GM23338 (cell line): ENCODE measurements around the gene SLC25A29. TPM values are rescaled to one million over a fixed set of nuclear protein-coding genes. Genes with fewer than 3 reads are reported as not detected.

Experiments
- ATAC-seq: fragments of 200-7000 bp; cut with Tn5 transposase; 3 replicates; pipeline ENCODE4 v1.9.1; 2020
- DNase-seq: peaks from one replicate; pipeline ENCODE4 v3.0.0-alpha.2; 2015; ENCODE audit warnings: low spot score
- H2AFZ ChIP-seq: fragments of 200-600 bp; sonication (generic); 2 replicates; pipeline ENCODE4 v1.8.0; 2016; ENCODE audit warnings: antibody characterized with exemption, mild to moderate bottlenecking, moderate library complexity
- H3F3A ChIP-seq: fragments of 200-600 bp; sonication (generic); replicated peaks from 2 replicates; pipeline ENCODE4 v1.8.0; 2017; ENCODE audit warnings: antibody characterized with exemption, mixed run types, low read depth
- H3K27ac ChIP-seq: fragments of 200-600 bp; sonication (generic); 2 replicates; pipeline ENCODE4 v1.6.1; 2016; ENCODE audit warnings: low read depth
- H3K27me3 ChIP-seq: fragments of 200-600 bp; sonication (generic); 2 replicates; pipeline ENCODE4 v1.8.0; 2016; ENCODE audit warnings: mild to moderate bottlenecking, mixed run types, moderate library complexity; ENCODE audit not compliant: insufficient read depth
- H3K36me3 ChIP-seq: fragments of 200-600 bp; sonication (generic); 2 replicates; pipeline ENCODE4 v1.8.0; 2016; ENCODE audit warnings: mild to moderate bottlenecking; ENCODE audit not compliant: insufficient read depth
- H3K4me1 ChIP-seq: fragments of 200-600 bp; sonication (generic); 2 replicates; pipeline ENCODE4 v1.8.0; 2016; ENCODE audit warnings: mild to moderate bottlenecking, moderate library complexity; ENCODE audit not compliant: insufficient read depth
- H3K4me2 ChIP-seq: fragments of 200-600 bp; sonication (generic); 2 replicates; pipeline ENCODE4 v1.7.1; 2017; ENCODE audit warnings: mixed run types
- H3K4me3 ChIP-seq: fragments of 200-600 bp; sonication (generic); 2 replicates; pipeline ENCODE4 v1.6.1; 2016; ENCODE audit warnings: mixed run types
- H3K79me2 ChIP-seq: fragments of 200-600 bp; sonication (generic); replicated peaks from 2 replicates; pipeline ENCODE4 v1.8.0; 2017; ENCODE audit warnings: mild to moderate bottlenecking; ENCODE audit not compliant: insufficient read depth
- H3K9me2 ChIP-seq: fragments of 200-600 bp; sonication (generic); 2 replicates; pipeline ENCODE4 v1.8.0; 2017; ENCODE audit not compliant: insufficient read depth
- H4K20me1 ChIP-seq: fragments of 200-600 bp; sonication (generic); replicated peaks from 2 replicates; pipeline ENCODE4 v1.8.0; 2017; ENCODE audit warnings: mild to moderate bottlenecking; ENCODE audit not compliant: insufficient read depth
- H3K27ac Mint-ChIP-seq: 2 replicates; pipeline ENCODE4 v1.8.0; 2020; ENCODE audit warnings: inconsistent platforms, mild to moderate bottlenecking, moderate library complexity, mixed read lengths
- H3K27me3 Mint-ChIP-seq: 3 replicates; pipeline ENCODE4 v1.8.0; 2022; ENCODE audit warnings: low read depth, mild to moderate bottlenecking, moderate library complexity, mixed read lengths, inconsistent platforms; ENCODE audit not compliant: insufficient read depth, poor library complexity
- H3K36me3 Mint-ChIP-seq: 3 replicates; pipeline ENCODE4 v1.8.0; 2021; ENCODE audit warnings: low read depth, mild to moderate bottlenecking, inconsistent platforms, moderate library complexity, mixed read lengths
- H3K4me1 Mint-ChIP-seq: 3 replicates; pipeline ENCODE4 v1.8.0; 2020; ENCODE audit warnings: mild to moderate bottlenecking, inconsistent platforms, mixed read lengths
- H3K4me3 Mint-ChIP-seq: 3 replicates; pipeline ENCODE4 v1.8.0; 2021; ENCODE audit warnings: moderate library complexity, mild to moderate bottlenecking, inconsistent platforms, mixed read lengths
- H3K9me3 Mint-ChIP-seq: 3 replicates; pipeline ENCODE4 v1.8.0; 2020; ENCODE audit warnings: moderate library complexity, mild to moderate bottlenecking, inconsistent platforms, mixed read lengths
- CREB1 ChIP-seq: fragments of 250-450 bp; sonication (Bioruptor Pico); IDR thresholded peaks from 2 replicates; pipeline ENCODE4 v1.5.0; 2020; ENCODE audit warnings: low read depth, mild to moderate bottlenecking, moderate library complexity
- CTCF ChIP-seq, 2 experiments: fragments of 200-600 bp in 1 of 2; sonication (generic) in 1 of 2; conservative IDR thresholded peaks; 2 replicates each; pipeline versions ENCODE4 v1.5.1 to v1.6.1; 2016 to 2017; ENCODE audit warnings: antibody characterized with exemption in 2 of 2, low read depth in 2 of 2, mild to moderate bottlenecking in 2 of 2, moderate library complexity in 1 of 2
- ETS1 ChIP-seq: IDR thresholded peaks from 2 replicates; pipeline ENCODE4 v1.6.1; 2016; ENCODE audit warnings: antibody characterized with exemption
- EZH2 ChIP-seq: fragments of 200-600 bp; sonication (generic); IDR thresholded peaks from one replicate; pipeline ENCODE4 v1.8.0; 2017; ENCODE audit warnings: antibody characterized with exemption, mild to moderate bottlenecking, low read depth; ENCODE audit not compliant: unreplicated experiment
- EZH2phosphoT487 ChIP-seq: fragments of 200-600 bp; sonication (generic); IDR thresholded peaks from one replicate; pipeline ENCODE4 v1.8.1; 2018; ENCODE audit warnings: antibody characterized with exemption; ENCODE audit not compliant: unreplicated experiment
- JUNB ChIP-seq: IDR thresholded peaks from one replicate; pipeline ENCODE4 v1.6.1; 2016; ENCODE audit warnings: antibody characterized with exemption; ENCODE audit not compliant: unreplicated experiment
- NANOG ChIP-seq: IDR thresholded peaks from 2 replicates; pipeline ENCODE4 v1.6.1; 2016; ENCODE audit warnings: antibody characterized with exemption, borderline replicate concordance
- POLR2AphosphoS5 ChIP-seq: IDR thresholded peaks from 2 replicates; pipeline ENCODE4 v1.6.1; 2016; ENCODE audit warnings: antibody characterized with exemption, low read depth
- REST ChIP-seq: IDR thresholded peaks from one replicate; pipeline ENCODE4 v1.6.1; 2018; ENCODE audit warnings: antibody characterized with exemption; ENCODE audit not compliant: unreplicated experiment
- STAT1 ChIP-seq: IDR thresholded peaks from one replicate; pipeline ENCODE4 v1.6.1; 2016; ENCODE audit warnings: antibody characterized with exemption; ENCODE audit not compliant: unreplicated experiment
- ZNF114 ChIP-seq: fragments of 250-450 bp; sonication (Bioruptor Pico); IDR thresholded peaks from 2 replicates; pipeline ENCODE4 v1.5.0; 2020; ENCODE audit warnings: mild to moderate bottlenecking, moderate library complexity
- ZNF331 ChIP-seq: fragments of 250-450 bp; sonication (Bioruptor Pico); IDR thresholded peaks from 2 replicates; pipeline ENCODE4 v1.5.0; 2020; ENCODE audit warnings: low read depth, mild to moderate bottlenecking, moderate library complexity
- ZNF462 ChIP-seq: fragments of 250-450 bp; sonication (Bioruptor Pico); IDR thresholded peaks from 2 replicates; pipeline ENCODE4 v1.5.0; 2020; ENCODE audit warnings: mild to moderate bottlenecking, moderate library complexity
- polyA plus RNA-seq: library from polyadenylated mRNA; unstranded; fragments of >200 nt; fragmentation: Nextera tagmentation; extraction: Ambion mirVana; gene quantifications from 2 replicates; pipeline ENCODE4 v1.2.1, GENCODE V29; 2016
- total RNA-seq: library from RNA; depleted of rRNA; stranded (reverse); fragments of >200 nt; shearing (Covaris generic); gene quantifications from 2 replicates; pipeline ENCODE4 v1.2.3, GENCODE V29; 2014

Gene SLC25A29
- total and polyA plus RNA-seq, 2 experiments from 2014 or later: 65.6 to 206 TPM

GRCh38 chr14:100250732-100251465 is 55.3 kb downstream of the SLC25A29 start:
- peaks cover 92% of the 10 kb centered on the region for H4K20me1 ChIP-seq
- Mint-ChIP-seq H3K36me3 (peaks cover 7% of the 10 kb centered on the region; the same call in 2 of the 3 replicates), H3K9me3 (no peaks in the 10 kb centered on the region), H3K4me1 (peaks cover 38% of the 10 kb centered on the region), H3K27ac (no peak overlapping the region), H3K27me3 (peaks cover 2% of the 10 kb centered on the region), H3K4me3 (no peak overlapping the region)
- H3K79me2 ChIP-seq: peaks cover 100% of the 10 kb centered on the region
- H2AFZ ChIP-seq: no peak overlapping the region
- peaks cover 30% of the 10 kb centered on the region for H3K4me1 ChIP-seq
- TF ChIP-seq POLR2AphosphoS5 (no peak), REST (no peak), EZH2 (no peak), NANOG (no peak), CTCF (conservative IDR thresholded peaks at IDR 0.05; ENCODE audit: low read depth in 2 of 2) (no peak), ZNF331 (CRISPR knock-in tag) (no peak), EZH2phosphoT487 (no peak), STAT1 (no peak), ZNF114 (CRISPR knock-in tag) (no peak), CREB1 (CRISPR knock-in tag) (no peak), ZNF462 (CRISPR knock-in tag) (no peak), JUNB (no peak), ETS1 (no peak)
- DNase-seq: no peak
- H3K4me2 ChIP-seq: no peak overlapping the region
- peak overlapping the region; percentile 47; the same call in 1 of the 2 replicates for H3K27ac ChIP-seq
- H3K27me3 ChIP-seq: no peaks in the 10 kb centered on the region
- H3K36me3 ChIP-seq: no peaks in the 10 kb centered on the region
- ATAC-seq: no peak
- peaks cover 4% of the 10 kb centered on the region; the same call in 1 of the 2 replicates for H3F3A ChIP-seq
- no peak overlapping the region for H3K4me3 ChIP-seq
- no peaks in the 10 kb centered on the region for H3K9me2 ChIP-seq
